Activated B cell treated with CpG ODN at 0.5 μM for 24 hours (primary cell): ENCODE data around the gene MBTPS1. TPM values are rescaled to one million over a fixed set of nuclear protein-coding genes. Genes with fewer than 3 reads are reported as not detected.

Experiments
- ATAC-seq: fragments of 200-7000 bp; cut with Tn5 transposase; one replicate; pipeline ENCODE4 v1.10.0; 2021; ENCODE audit warnings: low read depth, mild to moderate bottlenecking, moderate library complexity
- CTCF ChIA-PET: fragments of 350-600 bp; sonication (Branson Sonifier 250); formaldehyde crosslinking; loops from one replicate; lab custom pipeline; 2021; ENCODE audit warnings: antibody characterized with exemption; lab: Charles Lee
- POLR2A ChIA-PET: fragments of 350-600 bp; sonication (Branson Sonifier 250); formaldehyde crosslinking; loops from one replicate; lab custom pipeline; 2021; ENCODE audit warnings: antibody characterized with exemption; lab: Charles Lee
- DNase-seq: peaks from one replicate; pipeline ENCODE4 v3.0.0; 2022
- H3K27ac Mint-ChIP-seq: one replicate; pipeline ENCODE4 v1.8.0; 2020; ENCODE audit warnings: mixed read lengths
- H3K27me3 Mint-ChIP-seq: one replicate; pipeline ENCODE4 v1.8.0; 2021; ENCODE audit warnings: mixed read lengths
- H3K36me3 Mint-ChIP-seq: one replicate; pipeline ENCODE4 v1.8.0; 2021; ENCODE audit warnings: low read depth, mixed read lengths
- H3K4me1 Mint-ChIP-seq: one replicate; pipeline ENCODE4 v1.8.0; 2021; ENCODE audit warnings: mixed read lengths
- H3K4me3 Mint-ChIP-seq: one replicate; pipeline ENCODE4 v1.8.0; 2020; ENCODE audit warnings: mild to moderate bottlenecking, mixed read lengths
- H3K9me3 Mint-ChIP-seq: one replicate; pipeline ENCODE4 v1.8.0; 2020; ENCODE audit warnings: mixed read lengths
- intact Hi-C: fragments of 100-400 bp; cut with micrococcal nuclease; formaldehyde crosslinking; loops from one replicate; pipeline ENCODE4 v1.15.1; 2024
- total RNA-seq: library from RNA; stranded (reverse); gene quantifications from 2 replicates; pipeline ENCODE4 v1.2.3, GENCODE V29; 2022
- TF ChIP-seq, protein P1 (sequence below): fragments of 200-600 bp; IDR thresholded peaks from one replicate; pipeline ENCODE4 v1.8.0; 2022; ENCODE audit warnings: antibody characterized with exemption, mild to moderate bottlenecking

Gene MBTPS1
- total RNA-seq, 1 donor from 2014 or later = 79.2 TPM

- Mint-ChIP-seq H3K27me3 (peaks cover 24% of the 10 kb centered on the region), H3K27ac (no peak overlapping the region), H3K36me3 (no peaks in the 10 kb centered on the region), H3K4me3 (no peak overlapping the region), H3K9me3 (peaks cover 3% of the 10 kb centered on the region), H3K4me1 (no peaks in the 10 kb centered on the region)
- ChIA-PET CTCF (no interaction called here), POLR2A (no interaction called here)
- intact Hi-C loops = no loop called here
- TF ChIP-seq, protein P1, sequence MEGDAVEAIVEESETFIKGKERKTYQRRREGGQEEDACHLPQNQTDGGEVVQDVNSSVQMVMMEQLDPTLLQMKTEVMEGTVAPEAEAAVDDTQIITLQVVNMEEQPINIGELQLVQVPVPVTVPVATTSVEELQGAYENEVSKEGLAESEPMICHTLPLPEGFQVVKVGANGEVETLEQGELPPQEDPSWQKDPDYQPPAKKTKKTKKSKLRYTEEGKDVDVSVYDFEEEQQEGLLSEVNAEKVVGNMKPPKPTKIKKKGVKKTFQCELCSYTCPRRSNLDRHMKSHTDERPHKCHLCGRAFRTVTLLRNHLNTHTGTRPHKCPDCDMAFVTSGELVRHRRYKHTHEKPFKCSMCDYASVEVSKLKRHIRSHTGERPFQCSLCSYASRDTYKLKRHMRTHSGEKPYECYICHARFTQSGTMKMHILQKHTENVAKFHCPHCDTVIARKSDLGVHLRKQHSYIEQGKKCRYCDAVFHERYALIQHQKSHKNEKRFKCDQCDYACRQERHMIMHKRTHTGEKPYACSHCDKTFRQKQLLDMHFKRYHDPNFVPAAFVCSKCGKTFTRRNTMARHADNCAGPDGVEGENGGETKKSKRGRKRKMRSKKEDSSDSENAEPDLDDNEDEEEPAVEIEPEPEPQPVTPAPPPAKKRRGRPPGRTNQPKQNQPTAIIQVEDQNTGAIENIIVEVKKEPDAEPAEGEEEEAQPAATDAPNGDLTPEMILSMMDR = no peak
- no peak for DNase-seq
- no peak for ATAC-seq
Observed at GRCh38 chr16:84040226-84040822, 76.4 kb downstream of the MBTPS1 start.

GRCh38 chr16:84039696-84040095 lies 77.0 kb downstream of the MBTPS1 start:
- no peak for ATAC-seq
- ChIA-PET POLR2A (no interaction called here), CTCF (no interaction called here)
- TF ChIP-seq, protein P1 = no peak
- Mint-ChIP-seq H3K27me3 (peaks cover 24% of the 10 kb centered on the region), H3K9me3 (peaks cover 3% of the 10 kb centered on the region), H3K27ac (no peak overlapping the region), H3K36me3 (no peaks in the 10 kb centered on the region), H3K4me1 (no peaks in the 10 kb centered on the region), H3K4me3 (no peak overlapping the region)
- intact Hi-C loops = no loop called here
- DNase-seq = no peak

- H3K4me1 Mint-ChIP-seq = no peaks in the 10 kb centered on the region
- no peak for ATAC-seq
Observed at GRCh38 chr16:84038469-84038868, 78.3 kb downstream of the MBTPS1 start.

DNA sequence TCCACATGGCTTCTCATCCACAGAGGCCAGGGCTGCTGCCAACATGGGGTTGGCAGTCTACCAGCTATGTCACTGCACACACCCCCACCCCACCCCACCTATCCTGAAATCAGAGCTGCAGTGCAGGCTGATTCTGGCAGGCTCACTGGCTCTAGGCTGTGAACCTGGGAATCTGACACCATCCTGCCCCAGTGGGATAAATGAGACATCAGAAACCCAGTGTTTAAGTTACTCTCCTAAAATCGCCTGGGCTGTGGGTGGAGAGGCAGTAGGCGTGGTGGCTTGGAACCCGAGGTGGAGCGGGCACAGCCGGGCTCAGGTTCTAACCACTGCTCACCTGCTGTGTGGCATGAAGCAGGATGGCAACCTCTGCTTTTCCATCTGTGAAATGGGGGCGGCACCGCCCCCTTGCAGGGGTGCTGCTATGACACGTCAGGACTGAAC lies 79.7 kb downstream of the MBTPS1 start:
- TF ChIP-seq, protein P1 = no peak
- DNase-seq (no peak), ATAC-seq (no peak)
- H3K27me3 Mint-ChIP-seq = peaks cover 7% of the 10 kb centered on the region
- POLR2A ChIA-PET = no interaction called here
- no peak overlapping the region for H3K27ac Mint-ChIP-seq
- H3K9me3 Mint-ChIP-seq = peaks cover 3% of the 10 kb centered on the region
- no peaks in the 10 kb centered on the region for H3K36me3 Mint-ChIP-seq
- intact Hi-C loops = no loop called here
- no peaks in the 10 kb centered on the region for H3K4me1 Mint-ChIP-seq
- H3K4me3 Mint-ChIP-seq = no peak overlapping the region
- CTCF ChIA-PET = no interaction called here

More at GRCh38 chr16:84038469-84038868, 78.3 kb downstream of the MBTPS1 start:
- ChIA-PET POLR2A (no interaction called here), CTCF (no interaction called here)
- Mint-ChIP-seq H3K27ac (no peak overlapping the region), H3K4me3 (no peak overlapping the region), H3K9me3 (peaks cover 3% of the 10 kb centered on the region), H3K27me3 (peaks cover 11% of the 10 kb centered on the region), H3K36me3 (no peaks in the 10 kb centered on the region)
- TF ChIP-seq, protein P1 = no peak
- intact Hi-C loops = no loop called here
- DNase-seq = no peak

- H3K36me3 Mint-ChIP-seq = no peaks in the 10 kb centered on the region
- peaks cover 3% of the 10 kb centered on the region for H3K9me3 Mint-ChIP-seq
- peaks cover 9% of the 10 kb centered on the region for H3K27me3 Mint-ChIP-seq
- ChIA-PET CTCF (no interaction called here), POLR2A (no interaction called here)
- intact Hi-C loops = no loop called here
- ATAC-seq = no peak
- TF ChIP-seq, protein P1 = no peak
- no peak overlapping the region for H3K27ac Mint-ChIP-seq
- H3K4me3 Mint-ChIP-seq = no peak overlapping the region
- no peaks in the 10 kb centered on the region for H3K4me1 Mint-ChIP-seq
- DNase-seq = no peak
Observed at GRCh38 chr16:84036131-84036530, 80.6 kb downstream of the MBTPS1 start.
